HEK293 (cell line): ENCODE measurements around the gene TRMT112.
A peak's percentile ranks its signal among the peaks of the same experiment; 100 is the strongest.

Experiments used
- CTCF ChIA-PET: fragments of 350-600 bp; formaldehyde crosslinking; extraction: SDS; loops from one replicate; lab custom pipeline; 2021; ENCODE audit warnings: antibody characterized with exemption; lab: Yijun Ruan, JAX
- POLR2A ChIA-PET: fragments of 300-600 bp; formaldehyde crosslinking; extraction: SDS; loops from one replicate; lab custom pipeline; 2020; ENCODE audit warnings: antibody characterized with exemption, inconsistent platforms; lab: Yijun Ruan, JAX
- H3K27ac ChIP-seq: fragments of 200-500 bp; sonication (Bioruptor generic); 2 replicates; pipeline ENCODE4 v1.5.1; 2014; ENCODE audit warnings: low read depth, low read length, control low read depth, inconsistent platforms; ENCODE audit errors: extremely low read depth
- H3K36me3 ChIP-seq, 2 experiments: fragments of 200-500 bp in 1 of 2; sonication (Bioruptor generic) in 1 of 2; 1 replicate in 1 of 2; 2 replicates in 1 of 2; pipeline ENCODE4 v1.5.1; 2014 to 2017; ENCODE audit warnings: inconsistent platforms in 2 of 2, low read length in 2 of 2; ENCODE audit not compliant: control insufficient read depth in 2 of 2, insufficient read depth in 1 of 2
- H3K4me1 ChIP-seq: fragments of 200-500 bp; sonication (Bioruptor generic); 2 replicates; pipeline ENCODE4 v1.5.1; 2014; ENCODE audit warnings: mild to moderate bottlenecking, low read length, inconsistent platforms; ENCODE audit not compliant: control insufficient read depth, insufficient read depth
- H3K4me3 ChIP-seq: 2 replicates; pipeline ENCODE4 v1.5.1; 2011; ENCODE audit warnings: low read depth, mild to moderate bottlenecking, control low read depth, low read length, moderate library complexity
- H3K9me3 ChIP-seq: fragments of 200-500 bp; sonication (Bioruptor generic); 2 replicates; pipeline ENCODE4 v1.5.1; 2014; ENCODE audit warnings: low read depth, low read length, inconsistent platforms; ENCODE audit not compliant: control insufficient read depth, insufficient read depth
- AEBP2 ChIP-seq: fragments of 450-650 bp; formaldehyde crosslinking; IDR thresholded peaks from 2 replicates; pipeline ENCODE4 v1.5.1; 2016; ENCODE audit warnings: missing biosample characterization, missing genetic modification characterization, borderline replicate concordance
- EGR2 ChIP-seq: fragments of 450-650 bp; formaldehyde crosslinking; IDR thresholded peaks from 2 replicates; pipeline ENCODE4 v1.5.1; 2016; ENCODE audit warnings: low read depth, missing biosample characterization, missing genetic modification characterization
- MEIS1 ChIP-seq: sonication (generic); formaldehyde crosslinking; IDR thresholded peaks from 2 replicates; pipeline ENCODE4 v1.8.1; 2022; ENCODE audit warnings: missing genetic modification reagents, mild to moderate bottlenecking, borderline replicate concordance
- TCF7L2 ChIP-seq: IDR thresholded peaks from 2 replicates; pipeline ENCODE4 v1.6.1; 2011; ENCODE audit warnings: low read depth, mild to moderate bottlenecking, inconsistent platforms, low read length, moderate library complexity, borderline replicate concordance
- TSHZ1 ChIP-seq: fragments of 450-650 bp; formaldehyde crosslinking; IDR thresholded peaks from 2 replicates; pipeline ENCODE4 v1.5.1; 2016; ENCODE audit warnings: missing biosample characterization, missing genetic modification characterization, borderline replicate concordance
- ZBTB48 ChIP-seq: fragments of 450-650 bp; formaldehyde crosslinking; IDR thresholded peaks from 2 replicates; pipeline ENCODE4 v1.5.1; 2016; ENCODE audit warnings: missing biosample characterization, missing genetic modification characterization
- ZFHX2 ChIP-seq: fragments of 450-650 bp; formaldehyde crosslinking; conservative IDR thresholded peaks from 2 replicates; pipeline ENCODE4 v1.5.1; 2016; ENCODE audit warnings: missing biosample characterization, missing genetic modification characterization
- ZNF148 ChIP-seq: fragments of 450-650 bp; formaldehyde crosslinking; IDR thresholded peaks from 2 replicates; pipeline ENCODE4 v1.5.0; 2017; ENCODE audit warnings: missing biosample characterization, missing genetic modification characterization, borderline replicate concordance
- ZNF18 ChIP-seq: fragments of 450-650 bp; formaldehyde crosslinking; IDR thresholded peaks from 2 replicates; pipeline ENCODE4 v1.5.1; 2016; ENCODE audit warnings: missing biosample characterization, missing genetic modification characterization
- ZNF324 ChIP-seq: fragments of 450-650 bp; formaldehyde crosslinking; IDR thresholded peaks from 2 replicates; pipeline ENCODE4 v1.5.1; 2016; ENCODE audit warnings: missing biosample characterization, missing genetic modification characterization
- ZNF354C ChIP-seq: fragments of 450-650 bp; formaldehyde crosslinking; IDR thresholded peaks from 2 replicates; pipeline ENCODE4 v1.5.1; 2016; ENCODE audit warnings: missing biosample characterization, missing genetic modification characterization, low read depth, borderline replicate concordance
- ZNF404 ChIP-seq: fragments of 450-650 bp; formaldehyde crosslinking; IDR thresholded peaks from 2 replicates; pipeline ENCODE4 v1.5.1; 2017; ENCODE audit warnings: missing biosample characterization, missing genetic modification characterization
- ZNF473 ChIP-seq: fragments of 450-650 bp; formaldehyde crosslinking; IDR thresholded peaks from 2 replicates; pipeline ENCODE4 v1.5.1; 2017; ENCODE audit warnings: missing biosample characterization, missing genetic modification characterization
- ZNF621 ChIP-seq: fragments of 450-650 bp; formaldehyde crosslinking; IDR thresholded peaks from 2 replicates; pipeline ENCODE4 v1.5.1; 2017; ENCODE audit warnings: missing biosample characterization, missing genetic modification characterization
- ZNF654 ChIP-seq: fragments of 450-650 bp; formaldehyde crosslinking; IDR thresholded peaks from 2 replicates; pipeline ENCODE4 v1.5.1; 2016; ENCODE audit warnings: low read depth, missing biosample characterization, missing genetic modification characterization
- ZNF692 ChIP-seq: fragments of 450-650 bp; formaldehyde crosslinking; IDR thresholded peaks from 2 replicates; pipeline ENCODE4 v1.5.1; 2016; ENCODE audit warnings: missing biosample characterization, missing genetic modification characterization
- ZNF707 ChIP-seq: fragments of 450-650 bp; formaldehyde crosslinking; IDR thresholded peaks from 2 replicates; pipeline ENCODE4 v1.5.1; 2016; ENCODE audit warnings: missing biosample characterization, missing genetic modification characterization
- ZNF791 ChIP-seq: fragments of 450-650 bp; formaldehyde crosslinking; IDR thresholded peaks from 2 replicates; pipeline ENCODE4 v1.5.1; 2016; ENCODE audit warnings: missing biosample characterization, missing genetic modification characterization
- ZNF830 ChIP-seq: fragments of 450-650 bp; IDR thresholded peaks from 2 replicates; pipeline ENCODE4 v1.5.0; 2018; ENCODE audit warnings: missing biosample characterization, missing genetic modification characterization, low read depth, mild to moderate bottlenecking, moderate library complexity
- ZSCAN16 ChIP-seq: fragments of 450-650 bp; formaldehyde crosslinking; IDR thresholded peaks from 2 replicates; pipeline ENCODE4 v1.5.1; 2016; ENCODE audit warnings: missing biosample characterization, missing genetic modification characterization

TRMT112 gene

GRCh38 chr11:64331569-64332371 is 14.4 kb upstream of the TRMT112 start (continued):
- peak; percentile 69 for TF ChIP-seq EGR2
- TF ChIP-seq ZBTB48 = peak; percentile 72; the same call in 1 of the 2 replicates
- TF ChIP-seq AEBP2 (tag by site-specific recombination) = no peak
- peak; percentile 39; the same call in 1 of the 2 replicates for TF ChIP-seq ZNF324
- peak; percentile 51 for TF ChIP-seq ZFHX2 (tag by site-specific recombination)
- TF ChIP-seq ZNF654 = 0 out of 2 replicates have a peak, but pooled peaks have one; percentile 5
- TF ChIP-seq, all 188 proteins: peak for 21

- Histone ChIP-seq H3K9me3 (no peaks in the 10 kb centered on the region), H3K4me1 (no peaks in the 10 kb centered on the region), H3K4me3 (no peak overlapping the region), H3K27ac (no peak overlapping the region), H3K36me3 (no peaks in the 10 kb centered on the region)
- ChIA-PET POLR2A (interaction anchor here (2.8 kb wide), 1 partner anchor 14 kb away, joined by 18 read pairs; the partner anchor contains the start of genes PRDX5 and TRMT112), CTCF (interaction anchor here (0.6 to 9.6 kb wide), 14 partner anchors 8 to 782 kb away, joined by 3 to 81 read pairs (median 6); partner anchors contain the start of genes ESRRA, PRDX5, RPS6KA4 and TRMT112)
- no peak for TF ChIP-seq TCF7L2
- TF ChIP-seq ZSCAN16 (tag by site-specific recombination) = no peak
Measured at GRCh38 chr11:64330888-64331287, 13.5 kb upstream of the TRMT112 start.

- Histone ChIP-seq H3K9me3 (no peaks in the 10 kb centered on the region), H3K27ac (no peak overlapping the region), H3K36me3 (peaks cover 0 to 5% of the 10 kb centered on the region in 2 experiments; a peak in 1 of 3 replicates), H3K4me3 (no peak overlapping the region), H3K4me1 (no peaks in the 10 kb centered on the region)
- CTCF ChIA-PET = no interaction called here
- POLR2A ChIA-PET = interaction anchor here (0.6 to 1.5 kb wide), 2 partner anchors 10 to 113 kb away, joined by 3 to 5 read pairs; partner anchors contain the start of genes PRDX5 and TRMT112
- no peak for TF ChIP-seq ZNF354C (tag by site-specific recombination)
- no peak for TF ChIP-seq ZNF148 (tag by site-specific recombination)
- no peak for TF ChIP-seq ZNF830 (tag by site-specific recombination)
- TF ChIP-seq EGR2 = no peak
- TF ChIP-seq ZNF404 (tag by site-specific recombination) = no peak
- TF ChIP-seq MEIS1 (CRISPR knock-in tag) = no peak
- no peak for TF ChIP-seq TSHZ1
- TF ChIP-seq ZNF18 = no peak
- TF ChIP-seq ZNF473 (tag by site-specific recombination) = no peak
- TF ChIP-seq ZNF621 (tag by site-specific recombination) = no peak
- no peak for TF ChIP-seq ZNF791 (tag by site-specific recombination)
- TF ChIP-seq ZNF692 (tag by site-specific recombination) = no peak
- no peak for TF ChIP-seq ZNF707 (tag by site-specific recombination)
Measured at GRCh38 chr11:64327993-64328392, 10.6 kb upstream of the TRMT112 start.
